WTC11 (cell line): ENCODE measurements around the gene IL1RAPL2. TPM values are rescaled to one million over a fixed set of nuclear protein-coding genes. Genes with fewer than 3 reads are reported as not detected.
A peak's percentile ranks its signal among the peaks of the same experiment; 100 is the strongest.

Experiments
- ATAC-seq: fragments of 200-7000 bp; cut with Tn5 transposase; 2 replicates; pipeline ENCODE4 v1.10.0; 2021; ENCODE audit warnings: mild to moderate bottlenecking, moderate library complexity
- CTCF ChIA-PET: fragments of 300-600 bp; sonication (Branson Sonifier 250); formaldehyde crosslinking; loops from one replicate; lab custom pipeline; 2021; ENCODE audit warnings: antibody characterized with exemption; lab: Charles Lee
- POLR2A ChIA-PET: fragments of 350-600 bp; sonication (Branson Sonifier 250); formaldehyde crosslinking; loops from one replicate; lab custom pipeline; 2021; ENCODE audit warnings: antibody characterized with exemption; lab: Charles Lee
- DNase-seq: peaks from one replicate; pipeline ENCODE4 v3.0.0; 2021; ENCODE audit warnings: low spot score
- H3K27ac Mint-ChIP-seq: 2 replicates; pipeline ENCODE4 v1.8.0; 2021; ENCODE audit warnings: mixed read lengths
- H3K27me3 Mint-ChIP-seq: 2 replicates; pipeline ENCODE4 v1.8.0; 2021; ENCODE audit warnings: low read depth, mild to moderate bottlenecking, moderate library complexity, mixed read lengths
- H3K36me3 Mint-ChIP-seq: 2 replicates; pipeline ENCODE4 v1.8.0; 2021; ENCODE audit warnings: mixed read lengths
- H3K4me1 Mint-ChIP-seq: 2 replicates; pipeline ENCODE4 v1.8.0; 2022; ENCODE audit warnings: mixed read lengths
- H3K4me3 Mint-ChIP-seq: 2 replicates; pipeline ENCODE4 v1.8.0; 2021; ENCODE audit warnings: mild to moderate bottlenecking, moderate library complexity, mixed read lengths
- H3K9me3 Mint-ChIP-seq: 2 replicates; pipeline ENCODE4 v1.8.0; 2021; ENCODE audit warnings: mixed read lengths
- ATF1 ChIP-seq: sonication (generic); formaldehyde crosslinking; IDR thresholded peaks from 2 replicates; pipeline ENCODE4 v1.8.1; 2023; ENCODE audit warnings: mild to moderate bottlenecking, moderate library complexity, missing genetic modification reagents
- ATF2 ChIP-seq: sonication (generic); formaldehyde crosslinking; IDR thresholded peaks from 2 replicates; pipeline ENCODE4 v1.8.1; 2022; ENCODE audit warnings: low read depth, missing genetic modification reagents, borderline replicate concordance
- CREM ChIP-seq: sonication (generic); formaldehyde crosslinking; IDR thresholded peaks from 2 replicates; pipeline ENCODE4 v1.8.1; 2022; ENCODE audit warnings: mild to moderate bottlenecking, missing genetic modification reagents, moderate library complexity
- EMX1 ChIP-seq: fragments of 250-450 bp; sonication (Bioruptor Pico); IDR thresholded peaks from 2 replicates; pipeline ENCODE4 v1.8.0; 2021; ENCODE audit warnings: mild to moderate bottlenecking
- ETV6 ChIP-seq: sonication (generic); formaldehyde crosslinking; IDR thresholded peaks from 2 replicates; pipeline ENCODE4 v1.8.1; 2022; ENCODE audit warnings: mild to moderate bottlenecking, missing genetic modification reagents
- FOXK1 ChIP-seq: sonication (generic); formaldehyde crosslinking; IDR thresholded peaks from 2 replicates; pipeline ENCODE4 v1.8.0; 2022; ENCODE audit warnings: mild to moderate bottlenecking, moderate library complexity, missing genetic modification reagents
- GABPB1 ChIP-seq: sonication (generic); formaldehyde crosslinking; IDR thresholded peaks from 2 replicates; pipeline ENCODE4 v1.8.1; 2023; ENCODE audit warnings: mild to moderate bottlenecking, missing genetic modification reagents
- IRF1 ChIP-seq: sonication (generic); formaldehyde crosslinking; IDR thresholded peaks from 2 replicates; pipeline ENCODE4 v1.8.0; 2023; ENCODE audit warnings: missing genetic modification reagents
- JUN ChIP-seq: sonication (generic); formaldehyde crosslinking; IDR thresholded peaks from 2 replicates; pipeline ENCODE4 v1.8.0; 2023; ENCODE audit warnings: mild to moderate bottlenecking, missing genetic modification reagents
- KAT7 ChIP-seq: sonication (generic); formaldehyde crosslinking; IDR thresholded peaks from 2 replicates; pipeline ENCODE4 v1.8.1; 2023; ENCODE audit warnings: missing genetic modification reagents, mild to moderate bottlenecking, borderline replicate concordance
- MLX ChIP-seq: sonication (generic); formaldehyde crosslinking; IDR thresholded peaks from 2 replicates; pipeline ENCODE4 v1.8.1; 2023; ENCODE audit warnings: mild to moderate bottlenecking, missing genetic modification reagents, moderate library complexity
- MXD4 ChIP-seq: fragments of 250-450 bp; sonication (Bioruptor Pico); IDR thresholded peaks from 2 replicates; pipeline ENCODE4 v1.8.0; 2021; ENCODE audit warnings: mild to moderate bottlenecking, moderate library complexity, borderline replicate concordance
- MYBL2 ChIP-seq: sonication (generic); formaldehyde crosslinking; IDR thresholded peaks from 2 replicates; pipeline ENCODE4 v1.8.1; 2023; ENCODE audit warnings: mild to moderate bottlenecking, moderate library complexity, missing genetic modification reagents
- NFATC4 ChIP-seq: fragments of 250-450 bp; sonication (Bioruptor Pico); IDR thresholded peaks from 2 replicates; pipeline ENCODE4 v1.9.0; 2021; ENCODE audit warnings: mild to moderate bottlenecking
- NFE2L1 ChIP-seq: sonication (generic); formaldehyde crosslinking; IDR thresholded peaks from 2 replicates; pipeline ENCODE4 v1.8.1; 2023; ENCODE audit warnings: missing genetic modification reagents
- NFYB ChIP-seq: sonication (generic); formaldehyde crosslinking; conservative IDR thresholded peaks from 2 replicates; pipeline ENCODE4 v1.8.0; 2022; ENCODE audit warnings: low read depth, missing genetic modification reagents
- NR3C1 ChIP-seq: sonication (generic); formaldehyde crosslinking; conservative IDR thresholded peaks from 2 replicates; pipeline ENCODE4 v1.8.1; 2023; ENCODE audit warnings: low read depth, mild to moderate bottlenecking, missing genetic modification reagents
- STAT6 ChIP-seq: sonication (generic); formaldehyde crosslinking; conservative IDR thresholded peaks from 2 replicates; pipeline ENCODE4 v1.8.1; 2023; ENCODE audit warnings: mild to moderate bottlenecking, low read depth, missing genetic modification reagents, moderate library complexity
- ZBTB43 ChIP-seq: sonication (generic); formaldehyde crosslinking; IDR thresholded peaks from 2 replicates; pipeline ENCODE4 v1.8.1; 2023; ENCODE audit warnings: mild to moderate bottlenecking, missing genetic modification reagents
- ZNF263 ChIP-seq: sonication (generic); formaldehyde crosslinking; IDR thresholded peaks from 2 replicates; pipeline ENCODE4 v1.8.1; 2022; ENCODE audit warnings: low read depth, mild to moderate bottlenecking, moderate library complexity, missing genetic modification reagents
- ZNF416 ChIP-seq: fragments of 250-450 bp; sonication (Bioruptor Pico); IDR thresholded peaks from 2 replicates; pipeline ENCODE4 v1.9.0; 2021; ENCODE audit warnings: mild to moderate bottlenecking, inconsistent platforms
- ZNF512 ChIP-seq: sonication (generic); formaldehyde crosslinking; IDR thresholded peaks from 2 replicates; pipeline ENCODE4 v1.8.1; 2022; ENCODE audit warnings: missing genetic modification reagents, borderline replicate concordance
- ZNF671 ChIP-seq: fragments of 250-450 bp; sonication (Bioruptor Pico); IDR thresholded peaks from 2 replicates; pipeline ENCODE4 v1.8.0; 2021; ENCODE audit warnings: mild to moderate bottlenecking
- total RNA-seq: library from RNA; stranded (reverse); gene quantifications from 3 replicates; pipeline ENCODE4 v1.2.3, GENCODE V29; 2021

Gene IL1RAPL2
- total RNA-seq, 1 experiment from 2014 or later, result 0.09 TPM

- ChIA-PET POLR2A (no interaction called here), CTCF (no interaction called here)
- Mint-ChIP-seq H3K27ac (no peak overlapping the region; the same call in 1 of the 2 replicates), H3K36me3 (peaks cover 5% of the 10 kb centered on the region), H3K9me3 (peaks cover 11% of the 10 kb centered on the region), H3K4me3 (no peak overlapping the region), H3K27me3 (no peaks in the 10 kb centered on the region), H3K4me1 (peaks cover 11% of the 10 kb centered on the region)
- TF ChIP-seq ZNF512 (CRISPR knock-in tag) (no peak), NFATC4 (CRISPR knock-in tag) (no peak), ATF1 (no peak), ATF2 (CRISPR knock-in tag) (no peak), ETV6 (CRISPR knock-in tag) (no peak), MLX (CRISPR knock-in tag) (no peak), KAT7 (CRISPR knock-in tag) (no peak), ZNF416 (CRISPR knock-in tag) (no peak), ZNF263 (CRISPR knock-in tag) (no peak), CREM (CRISPR knock-in tag) (no peak)
- ATAC-seq, result no peak
- no peak for DNase-seq
Measured at GRCh38 chrX:105221374-105221773, 655.4 kb downstream of the IL1RAPL2 start.

- peaks cover 3% of the 10 kb centered on the region; the same call in 1 of the 2 replicates for H3K36me3 Mint-ChIP-seq
- TF ChIP-seq JUN, result no peak
- no peak for TF ChIP-seq MYBL2 (CRISPR knock-in tag)
- TF ChIP-seq, all 79 proteins: peak for 0
- Mint-ChIP-seq H3K4me3 (no peak overlapping the region), H3K27me3 (no peaks in the 10 kb centered on the region), H3K9me3 (peaks cover 8% of the 10 kb centered on the region), H3K4me1 (peaks cover 28% of the 10 kb centered on the region), H3K27ac (peak overlapping the region; percentile 70)
- ChIA-PET POLR2A (no interaction called here), CTCF (no interaction called here)
- ATAC-seq (peak; percentile 65), DNase-seq (peak; percentile 15)
Measured at GRCh38 chrX:105226499-105226898, 660.5 kb downstream of the IL1RAPL2 start.

- DNase-seq, result no peak
- Mint-ChIP-seq H3K4me1 (peaks cover 24% of the 10 kb centered on the region), H3K4me3 (no peak overlapping the region), H3K27ac (peak overlapping the region; percentile 76), H3K27me3 (no peaks in the 10 kb centered on the region), H3K9me3 (no peaks in the 10 kb centered on the region), H3K36me3 (no peaks in the 10 kb centered on the region)
- ChIA-PET CTCF (no interaction called here), POLR2A (no interaction called here)
- ATAC-seq, result no peak
- TF ChIP-seq IRF1 (CRISPR knock-in tag) (no peak), EMX1 (no peak), ZNF671 (CRISPR knock-in tag) (no peak), MXD4 (CRISPR knock-in tag) (no peak), NFYB (CRISPR knock-in tag) (no peak), GABPB1 (CRISPR knock-in tag) (no peak), NR3C1 (no peak), FOXK1 (no peak), ZBTB43 (CRISPR knock-in tag) (no peak), STAT6 (CRISPR knock-in tag) (no peak), ZNF263 (CRISPR knock-in tag) (no peak), NFE2L1 (CRISPR knock-in tag) (no peak)
Measured at GRCh38 chrX:105228602-105229001, 662.6 kb downstream of the IL1RAPL2 start.
